Left hindlimb (tissue), 1 donor: ENCODE data around the gene IFT52.
"Not testable (repeated sequence)": the region's sequence is repeated elsewhere in the genome, so short reads cannot be mapped to it uniquely, and the experiment has no call there.

ENCODE experiments used
- DNase-seq: peaks from one replicate; pipeline ENCODE4 v3.0.0-alpha.2; 2018

Gene IFT52

DNA sequence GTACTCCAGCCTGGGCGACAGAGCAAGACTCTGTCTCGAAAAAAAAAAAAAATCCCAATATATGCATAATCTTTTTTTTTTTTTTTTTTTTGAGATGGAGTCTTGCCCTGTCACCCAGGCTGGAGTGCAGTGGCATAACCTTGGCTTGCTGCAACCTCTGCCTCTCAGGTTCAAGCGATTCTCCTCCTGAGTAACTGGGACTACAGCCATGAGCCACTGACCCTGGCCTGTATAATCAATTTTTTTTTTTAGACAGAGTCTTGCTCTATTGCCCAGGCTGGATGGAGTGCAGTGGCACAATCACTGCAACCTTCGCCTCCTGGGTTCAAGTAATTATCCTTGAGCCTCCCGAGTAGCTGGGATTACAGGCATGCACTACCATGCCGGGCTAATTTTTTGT is 64.4 kb downstream of the IFT52 start:
- not testable (repeated sequence) for DNase-seq

DNA sequence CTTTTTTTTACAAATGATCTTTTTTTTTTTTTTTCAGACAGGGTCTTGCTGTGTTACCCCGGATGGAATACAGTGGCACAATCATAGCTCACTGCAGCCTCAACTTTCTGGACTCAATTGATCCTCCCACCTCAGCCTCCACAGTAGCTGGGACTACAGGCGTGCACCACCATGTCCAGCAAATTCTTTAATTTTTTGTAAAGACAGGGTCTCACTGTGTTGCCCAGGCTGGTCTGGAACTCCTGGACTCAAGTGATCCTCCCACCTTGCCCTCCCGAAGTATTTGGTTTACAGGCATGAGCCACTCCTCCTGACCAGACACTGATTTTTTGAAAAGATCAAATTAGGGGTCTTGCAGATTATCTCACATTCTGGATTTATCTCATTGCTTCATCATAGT is 65.2 kb downstream of the IFT52 start:
- no peak for DNase-seq

DNA sequence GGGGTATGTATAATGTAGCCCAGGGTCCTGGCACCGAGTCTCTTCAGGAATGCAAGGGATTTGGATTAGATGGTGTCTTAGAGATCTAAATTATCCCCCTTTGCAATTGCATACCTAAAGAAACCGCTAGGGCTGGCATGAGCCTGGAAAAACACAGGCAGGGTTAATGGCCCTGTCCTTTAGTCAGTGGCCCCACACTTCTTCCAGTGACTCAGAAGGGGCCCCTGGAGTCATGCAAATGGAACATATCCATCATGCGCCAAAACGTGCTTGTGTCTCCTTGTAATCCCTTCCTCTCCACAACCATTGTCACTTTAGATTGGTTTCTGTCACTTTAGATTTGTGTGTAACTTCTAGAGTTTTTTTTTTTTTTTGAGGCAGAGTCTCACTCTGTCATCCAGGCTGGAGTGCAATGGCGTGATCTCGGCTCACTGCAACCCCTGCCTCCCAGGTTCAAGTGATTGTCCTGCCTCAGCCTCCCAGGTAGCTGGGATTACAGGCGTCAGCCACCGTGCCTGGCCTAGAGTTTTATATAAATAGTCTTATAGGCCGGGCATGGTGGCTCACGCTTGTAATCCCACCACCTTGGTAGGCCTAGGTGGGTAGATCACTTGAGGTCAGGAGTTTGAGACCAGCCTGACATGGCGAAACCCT is 67.5 kb downstream of the IFT52 start:
- DNase-seq, result no peak

DNA sequence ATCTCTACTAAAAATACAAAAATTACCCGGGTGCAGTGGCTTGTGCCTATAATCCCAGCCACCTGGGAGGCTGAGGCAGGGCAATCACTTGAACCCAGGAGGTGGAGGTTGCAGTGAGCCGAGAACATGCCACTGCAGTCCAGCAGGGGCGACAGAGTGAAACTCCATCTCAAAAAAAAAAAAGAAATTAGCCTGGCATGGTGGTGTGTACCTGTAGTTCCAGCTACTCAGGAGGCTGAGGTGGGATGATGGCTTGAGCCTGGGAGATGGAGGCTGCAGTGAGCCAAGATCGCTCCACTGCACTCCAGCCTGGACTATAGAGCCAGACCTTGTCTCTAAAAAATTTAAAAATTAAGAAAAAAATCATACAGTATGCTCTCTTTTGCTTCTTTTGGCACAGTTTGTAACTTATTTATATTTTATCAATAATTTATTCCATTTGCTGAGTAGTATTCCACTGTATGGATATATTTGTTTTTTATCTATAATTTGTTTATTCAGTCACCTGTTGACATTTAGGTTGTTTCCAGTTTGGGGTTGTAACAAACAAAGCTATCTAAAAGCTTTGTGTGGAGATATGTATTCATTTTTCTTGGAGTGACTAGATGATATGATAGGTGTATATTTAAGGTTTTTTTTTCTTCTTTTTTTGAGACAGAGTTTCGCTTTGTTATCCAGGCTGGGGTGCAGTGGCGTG is 68.1 kb downstream of the IFT52 start:
- no peak for DNase-seq

DNA sequence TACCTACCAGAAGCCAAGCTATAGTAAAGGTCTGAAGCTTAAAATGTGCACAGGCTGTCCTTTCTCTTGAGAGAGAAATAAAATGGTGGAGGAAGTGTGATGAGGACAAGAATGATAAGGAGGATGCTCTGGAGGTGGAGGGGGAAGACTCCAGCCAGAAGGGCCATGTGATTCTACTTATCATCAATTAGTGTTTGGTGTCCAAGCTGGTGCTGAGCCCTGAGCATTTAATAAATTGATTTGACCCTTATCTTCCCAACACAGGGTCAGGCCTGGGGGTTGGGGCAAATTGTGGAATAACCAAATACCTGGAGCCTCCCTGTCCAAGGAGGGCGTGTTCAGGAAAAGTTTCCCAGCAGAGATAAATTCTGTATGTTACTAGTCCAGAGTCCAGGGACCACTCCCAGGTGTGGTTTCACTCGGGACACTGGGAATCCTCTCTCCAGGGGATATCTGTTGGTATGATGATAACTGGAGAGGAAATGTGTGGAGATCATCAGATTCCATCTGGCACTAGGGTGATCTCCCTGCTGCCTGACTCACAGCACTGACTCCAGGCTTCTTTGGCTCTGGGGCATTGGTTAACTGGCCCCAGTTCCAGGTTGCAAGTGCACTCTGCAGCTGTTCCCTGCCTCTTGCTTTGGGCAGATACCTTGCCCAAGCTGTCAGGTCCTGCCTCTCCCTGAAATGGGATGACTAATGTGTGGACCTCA is 72.4 kb downstream of the IFT52 start:
- no peak for DNase-seq

DNA sequence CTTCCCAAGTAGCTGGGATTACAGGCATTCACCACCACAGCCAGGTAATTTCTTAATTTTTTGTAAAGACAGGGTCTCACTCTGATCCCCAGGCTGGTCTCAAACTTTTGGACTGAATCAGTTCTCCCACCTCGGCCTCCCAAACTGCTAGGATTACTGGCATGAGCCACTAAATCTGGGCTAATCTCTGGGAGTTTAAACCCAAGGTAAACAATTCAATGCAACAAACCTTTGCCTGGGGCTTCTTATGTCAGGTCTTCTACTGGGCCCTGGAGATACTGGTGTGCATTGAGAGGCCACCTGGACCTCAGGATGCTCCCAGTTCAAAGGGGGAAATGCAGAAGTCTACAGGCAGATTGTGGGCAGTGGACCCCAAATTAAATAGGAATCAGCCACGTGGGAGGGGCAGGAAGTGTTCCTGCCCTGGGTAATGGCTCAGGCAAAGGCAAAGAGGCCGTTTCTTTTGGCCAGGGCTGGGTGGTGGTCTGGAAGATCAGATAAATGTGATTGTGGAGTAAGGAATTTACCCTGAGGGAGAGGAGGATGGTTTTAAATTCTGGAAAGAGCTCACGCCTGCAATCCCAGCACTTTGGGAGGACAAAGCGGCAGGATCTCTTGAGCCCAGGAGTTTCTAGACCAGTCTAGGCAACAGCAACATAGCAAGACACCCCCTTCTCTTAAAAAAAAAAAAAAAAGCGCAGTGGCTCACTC is 74.9 kb downstream of the IFT52 start:
- no peak for DNase-seq

GRCh38 chr20:43666376-43667328 is 75.9 kb downstream of the IFT52 start, which contains the start of gene MYBL2:
Gene MYBL2 (plus strand): TSS chr20:43667114. CDS start chr20:43667284, 170 bp downstream.
- DNase-seq, result peak; percentile 74

- no peak for DNase-seq
Measured at GRCh38 chr20:43667341-43668132, 76.8 kb downstream of the IFT52 start.

DNA sequence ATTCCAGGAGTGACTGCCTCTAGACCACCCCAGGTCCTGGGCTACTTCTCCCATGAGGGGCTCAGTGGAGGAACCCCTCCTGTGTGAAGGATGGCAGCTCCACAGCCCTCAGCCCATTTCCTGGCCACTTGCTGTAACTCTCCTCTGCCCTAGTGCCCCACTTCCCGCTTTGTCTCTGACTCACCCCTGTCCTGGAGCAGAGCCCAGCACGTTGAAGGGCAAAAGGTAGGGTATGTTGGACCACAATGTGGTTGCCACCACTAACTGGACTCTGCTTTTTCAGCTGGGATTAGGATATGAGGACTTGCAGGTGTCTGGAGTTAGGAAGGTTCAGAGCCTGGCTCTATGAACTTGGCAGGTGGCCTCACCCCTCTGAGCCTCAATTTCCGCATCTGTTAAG is 78.6 kb downstream of the IFT52 start:
- no peak for DNase-seq

DNA sequence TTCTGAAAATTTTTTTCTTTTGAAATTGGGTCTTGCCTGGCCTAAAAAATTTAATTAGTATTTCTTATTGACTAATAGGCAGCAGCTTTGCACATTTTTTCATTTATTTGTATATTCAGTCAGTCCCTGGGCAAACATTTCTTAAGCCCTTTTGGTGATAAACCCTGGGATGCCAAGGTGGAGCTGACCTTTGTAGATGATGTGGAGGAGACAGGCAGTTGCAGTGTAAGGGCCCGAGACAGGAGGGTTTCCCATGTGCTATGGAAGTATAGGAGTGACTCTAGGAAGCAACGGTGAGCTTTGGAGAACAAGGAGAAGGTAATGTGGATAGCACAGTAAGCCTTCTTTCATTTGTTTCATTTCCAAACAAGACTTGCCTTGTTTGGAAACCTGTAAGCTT is 79.7 kb downstream of the IFT52 start:
- DNase-seq, result no peak

GRCh38 chr20:43676368-43676767 is 85.6 kb downstream of the IFT52 start:
- no peak for DNase-seq

- DNase-seq, result no peak
Measured at GRCh38 chr20:43680981-43681380, 90.2 kb downstream of the IFT52 start.

DNA sequence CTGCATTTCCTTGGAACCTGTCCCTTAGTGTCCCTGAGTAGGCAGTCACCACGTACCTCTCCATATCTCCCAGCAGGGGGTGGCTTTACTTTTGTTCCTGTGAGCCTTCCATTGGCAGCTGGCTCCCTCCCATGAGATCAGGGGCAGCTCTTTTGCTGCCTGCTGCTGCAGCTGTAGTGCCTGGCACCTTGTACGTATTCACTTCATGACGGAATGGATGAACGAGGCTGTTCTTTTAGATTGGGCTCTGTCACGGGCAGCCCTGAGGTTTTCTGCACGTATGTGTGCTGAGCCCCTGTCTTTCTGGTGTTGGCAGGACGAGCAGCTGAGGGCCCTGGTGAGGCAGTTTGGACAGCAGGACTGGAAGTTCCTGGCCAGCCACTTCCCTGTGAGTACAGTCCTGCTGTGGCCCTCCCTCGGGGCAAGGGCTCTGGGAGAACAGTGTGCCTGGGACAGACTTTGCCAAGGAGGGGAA is 90.8 kb downstream of the IFT52 start:
- no peak for DNase-seq

GRCh38 chr20:43681991-43682410 is 91.3 kb downstream of the IFT52 start:
- no peak for DNase-seq

DNA sequence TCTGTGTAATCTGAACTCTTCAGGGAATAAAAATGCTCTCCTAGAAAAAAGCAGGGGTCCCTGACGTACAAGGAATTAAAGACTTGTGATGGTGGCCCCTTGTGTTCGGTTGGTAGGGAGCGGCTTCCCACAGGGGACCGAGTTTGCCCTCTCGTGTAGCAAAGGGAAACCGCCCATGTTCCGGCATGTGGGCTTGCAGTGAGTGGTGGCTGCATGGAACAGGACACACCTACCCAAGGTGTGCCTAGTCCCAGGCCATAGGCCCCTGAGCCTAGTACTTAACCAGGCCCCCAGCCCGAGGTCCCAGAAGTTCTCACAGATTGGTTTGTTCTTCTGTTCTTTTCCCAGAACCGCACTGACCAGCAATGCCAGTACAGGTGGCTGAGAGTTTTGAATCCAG is 91.7 kb downstream of the IFT52 start:
- no peak for DNase-seq

DNA sequence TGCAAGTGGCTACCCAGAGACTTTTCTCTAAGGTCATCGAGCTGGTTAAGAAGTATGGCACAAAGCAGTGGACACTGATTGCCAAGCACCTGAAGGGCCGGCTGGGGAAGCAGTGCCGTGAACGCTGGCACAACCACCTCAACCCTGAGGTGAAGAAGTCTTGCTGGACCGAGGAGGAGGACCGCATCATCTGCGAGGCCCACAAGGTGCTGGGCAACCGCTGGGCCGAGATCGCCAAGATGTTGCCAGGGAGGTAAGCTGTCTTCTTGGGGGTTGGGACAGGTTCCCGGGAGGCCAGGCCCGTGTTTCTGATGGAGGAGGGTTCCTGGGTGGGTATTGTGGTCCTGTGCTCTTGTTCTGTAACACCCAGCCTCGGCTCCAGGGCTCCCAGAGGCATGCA is 96.1 kb downstream of the IFT52 start:
- DNase-seq, result no peak

- DNase-seq, result no peak
Measured at GRCh38 chr20:43689165-43689564, 98.4 kb downstream of the IFT52 start.

GRCh38 chr20:43690943-43691598 is 100.3 kb downstream of the IFT52 start:
- no peak for DNase-seq

DNA sequence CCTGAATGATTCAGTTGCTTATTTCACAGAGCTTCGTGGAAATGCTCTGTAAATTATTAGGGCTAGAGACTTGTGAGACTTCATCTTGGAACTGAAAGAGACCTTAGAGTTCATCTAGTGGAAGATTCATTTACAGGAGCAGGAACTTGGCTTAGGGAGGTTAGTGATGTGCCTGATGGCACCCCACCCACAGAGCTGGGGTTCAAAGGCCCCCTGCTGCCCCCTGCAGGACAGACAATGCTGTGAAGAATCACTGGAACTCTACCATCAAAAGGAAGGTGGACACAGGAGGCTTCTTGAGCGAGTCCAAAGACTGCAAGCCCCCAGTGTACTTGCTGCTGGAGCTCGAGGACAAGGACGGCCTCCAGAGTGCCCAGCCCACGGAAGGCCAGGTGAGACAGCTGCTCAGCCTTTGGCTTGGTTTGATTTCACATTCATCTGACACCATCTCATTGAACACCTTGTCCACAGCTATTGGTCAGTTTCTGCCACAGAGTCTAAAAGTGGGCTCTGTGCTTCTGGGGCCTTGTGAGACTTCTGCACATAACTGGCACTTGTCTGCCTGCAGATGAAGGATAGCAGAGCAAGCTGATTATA is 101.3 kb downstream of the IFT52 start:
- DNase-seq, result no peak

- no peak for DNase-seq
Measured at GRCh38 chr20:43694763-43695162, 104.0 kb downstream of the IFT52 start.
